Spinal cord (tissue), 10 donors: ENCODE data around the gene TPO. TPM values are rescaled to one million over a fixed set of nuclear protein-coding genes. Genes with fewer than 3 reads are reported as not detected.
"Not testable (repeated sequence)": the region's sequence is repeated elsewhere in the genome, so short reads cannot be mapped to it uniquely, and the experiment has no call there.

ENCODE experiments used
- DNase-seq, 6 donors: peaks; one replicate each; pipeline versions ENCODE4 v3.0.0 to v3.0.0-alpha.2; 2013 to 2015; ENCODE audit warnings: low spot score in 6 of 6, low read depth in 4 of 6
- H3K27ac ChIP-seq: one replicate; pipeline ENCODE4 v1.5.1; 2013; ENCODE audit warnings: low read depth, low read length, control low read depth
- H3K27me3 ChIP-seq: one replicate; pipeline ENCODE4 v1.6.1; 2013; ENCODE audit warnings: low read length; ENCODE audit not compliant: control insufficient read depth, insufficient read depth
- H3K36me3 ChIP-seq: one replicate; pipeline ENCODE4 v1.6.1; 2013; ENCODE audit warnings: low read length; ENCODE audit not compliant: control insufficient read depth, insufficient read depth
- H3K4me1 ChIP-seq: one replicate; pipeline ENCODE4 v1.6.1; 2013; ENCODE audit warnings: low read length; ENCODE audit not compliant: control insufficient read depth, insufficient read depth
- H3K4me3 ChIP-seq: one replicate; pipeline ENCODE4 v1.5.1; 2013; ENCODE audit warnings: low read depth, low read length, control low read depth
- H3K9me3 ChIP-seq: one replicate; pipeline ENCODE4 v1.6.1; 2013; ENCODE audit warnings: low read length; ENCODE audit not compliant: control insufficient read depth, insufficient read depth
- WGBS: methylation state at CpG from one replicate; pipeline ENCODE4 v1.1.5; 2013; ENCODE audit warnings: missing lambda C conversion rate; ENCODE audit not compliant: insufficient coverage; 5-methylcytosine and 5-hydroxymethylcytosine counted together
- polyA plus RNA-seq, 2 donors: library from polyadenylated mRNA; unstranded; fragments of 120-200 nt; gene quantifications; one replicate each; pipeline ENCODE4 v1.2.1, GENCODE V29; 2013; ENCODE audit not compliant: insufficient read length in 2 of 2
- total RNA-seq, 2 donors: library from RNA; depleted of rRNA in 1 of 2; stranded (reverse); fragments of 120-200 nt in 1 of 2; fragments of >200 nt in 1 of 2; gene quantifications; one replicate each; pipeline versions ENCODE4 v1.2.3 to v1.2.4, GENCODE V29; 2013 to 2014
- donor health status: healthy.

TPO gene
- total and polyA plus RNA-seq, 4 donors = 0.06 to 0.80 (median 0.29) TPM

DNA sequence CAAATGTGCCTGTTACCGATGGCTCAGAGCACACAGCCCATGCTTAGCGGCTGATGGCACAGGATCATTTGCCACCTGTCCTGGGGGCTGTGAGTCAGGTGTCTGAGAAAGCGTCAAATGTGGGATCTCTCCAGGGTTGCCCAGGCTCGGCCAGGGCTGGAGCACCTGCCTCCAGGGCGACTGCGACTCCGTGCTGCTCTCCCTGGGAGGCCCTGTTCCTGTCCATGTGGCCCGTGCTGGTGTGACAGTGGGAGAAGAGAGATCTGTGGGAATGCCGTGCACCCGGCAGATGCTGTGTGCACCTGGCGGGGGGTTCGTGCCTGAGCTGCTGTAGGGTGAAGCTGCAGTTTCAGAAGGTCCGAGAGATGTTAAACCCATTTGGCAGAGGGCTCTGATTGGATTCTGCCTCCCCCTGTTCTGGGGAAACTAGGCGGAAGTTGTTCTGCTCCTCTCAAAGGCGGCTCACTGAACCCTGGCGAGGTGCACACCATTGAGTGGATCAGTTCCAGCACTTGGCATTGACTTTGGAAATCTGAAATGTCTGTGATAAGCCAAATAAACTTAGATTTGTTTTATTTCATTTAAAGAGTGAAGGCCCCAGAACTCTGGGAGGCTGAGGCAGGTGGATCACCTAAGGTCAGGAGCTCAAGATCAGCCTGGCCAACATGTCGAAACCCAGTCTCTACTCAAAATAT, 34.7 kb upstream of the TPO start:
- 89% methylated on average over 16 of the region's 17 CpGs for WGBS
- no peak for DNase-seq
- Histone ChIP-seq H3K27me3 (no peaks in the 10 kb centered on the region), H3K27ac (no peak overlapping the region), H3K9me3 (no peaks in the 10 kb centered on the region), H3K4me3 (no peak overlapping the region), H3K4me1 (no peaks in the 10 kb centered on the region), H3K36me3 (no peaks in the 10 kb centered on the region)

DNA sequence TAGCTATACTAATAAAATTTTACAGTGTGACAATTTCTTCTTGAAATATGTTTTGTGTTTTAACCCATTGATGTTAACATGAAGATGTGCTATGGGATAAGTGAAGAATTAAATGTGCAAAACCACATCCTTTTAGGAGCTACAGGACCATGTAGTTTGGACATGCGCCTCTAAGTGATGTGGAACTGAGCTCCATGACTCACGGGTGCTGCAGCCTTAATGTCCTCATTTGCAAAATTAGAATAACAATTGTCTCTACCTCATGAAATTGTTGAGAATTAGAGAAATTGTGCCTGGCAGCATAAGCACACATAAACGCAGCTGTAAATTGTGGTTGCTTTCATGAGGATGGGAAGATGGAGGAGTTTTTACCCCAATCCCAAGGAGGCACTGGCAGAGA, 31.6 kb upstream of the TPO start:
- H3K9me3 ChIP-seq = no peaks in the 10 kb centered on the region
- H3K27ac ChIP-seq = no peak overlapping the region
- H3K4me1 ChIP-seq = no peaks in the 10 kb centered on the region
- no peaks in the 10 kb centered on the region for H3K27me3 ChIP-seq
- no peak overlapping the region for H3K4me3 ChIP-seq
- no peak for DNase-seq
- WGBS = no CpG with 5 or more reads among the region's 3 CpGs
- H3K36me3 ChIP-seq = no peaks in the 10 kb centered on the region

DNA sequence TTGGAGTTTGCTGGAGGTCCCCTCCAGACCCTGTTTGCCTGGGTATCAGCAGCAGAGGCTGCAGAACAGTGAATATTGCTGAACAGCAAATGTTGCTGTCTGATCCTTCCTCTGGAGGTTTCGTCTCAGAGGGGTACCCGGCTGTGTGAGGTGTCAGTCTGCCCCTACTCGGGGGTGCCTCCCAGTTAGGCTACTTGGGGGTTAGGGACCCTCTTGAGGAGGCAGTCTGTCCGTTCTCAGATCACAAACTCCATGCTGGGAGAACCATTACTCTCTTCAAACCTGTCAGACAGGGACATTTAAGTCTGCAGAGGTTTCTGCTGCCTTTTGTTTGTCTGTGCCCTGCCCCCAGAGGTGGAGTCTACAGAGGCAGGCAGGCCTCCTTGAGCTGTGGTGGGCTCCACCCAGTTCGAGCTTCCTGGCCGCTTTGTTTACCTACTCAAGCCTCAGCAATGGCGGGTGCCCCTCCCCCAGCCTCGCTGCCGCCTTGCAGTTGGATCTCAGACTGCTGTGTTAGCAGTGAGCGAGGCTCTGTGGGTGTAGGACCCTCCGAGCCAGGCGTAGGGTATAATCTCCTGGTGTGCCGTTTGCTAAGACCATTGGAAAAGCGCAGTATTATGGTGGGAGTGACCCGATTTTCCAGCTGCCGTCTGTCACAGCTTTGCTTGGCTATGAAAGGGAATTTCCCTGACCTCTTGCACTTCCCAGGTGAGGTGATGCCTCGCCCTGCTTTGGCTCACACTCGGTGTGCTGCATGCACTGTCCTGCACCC, 25.1 kb upstream of the TPO start:
- H3K36me3 ChIP-seq, H3K9me3 ChIP-seq, H3K27me3 ChIP-seq, H3K4me3 ChIP-seq, H3K4me1 ChIP-seq, H3K27ac ChIP-seq, DNase-seq: not testable (repeated sequence)
- 81% methylated on average over 16 of the region's 18 CpGs for WGBS

DNA sequence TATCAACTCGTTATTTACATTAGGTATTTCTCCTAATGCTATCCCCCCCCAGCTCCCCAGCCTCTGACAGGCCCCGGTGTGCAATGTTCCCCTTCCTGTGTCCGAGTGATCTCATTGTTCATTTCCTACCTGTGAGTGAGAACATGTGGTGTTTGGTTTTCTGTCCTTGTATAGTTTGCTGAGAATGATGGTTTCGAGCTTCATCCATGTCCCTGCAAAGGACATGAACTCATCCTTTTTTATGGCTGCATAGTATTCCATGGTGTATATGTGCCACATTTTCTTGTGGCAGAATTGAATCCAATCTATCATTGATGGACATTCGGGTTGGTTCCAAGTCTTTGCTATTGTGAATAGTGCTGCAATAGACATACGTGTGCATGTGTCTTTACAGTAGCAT, 23.1 kb upstream of the TPO start:
- not testable (repeated sequence) for H3K9me3 ChIP-seq, H3K27me3 ChIP-seq, H3K4me1 ChIP-seq, DNase-seq, H3K36me3 ChIP-seq, H3K27ac ChIP-seq, H3K4me3 ChIP-seq
- WGBS = 100% methylated on average over 3 of the region's 6 CpGs

DNA sequence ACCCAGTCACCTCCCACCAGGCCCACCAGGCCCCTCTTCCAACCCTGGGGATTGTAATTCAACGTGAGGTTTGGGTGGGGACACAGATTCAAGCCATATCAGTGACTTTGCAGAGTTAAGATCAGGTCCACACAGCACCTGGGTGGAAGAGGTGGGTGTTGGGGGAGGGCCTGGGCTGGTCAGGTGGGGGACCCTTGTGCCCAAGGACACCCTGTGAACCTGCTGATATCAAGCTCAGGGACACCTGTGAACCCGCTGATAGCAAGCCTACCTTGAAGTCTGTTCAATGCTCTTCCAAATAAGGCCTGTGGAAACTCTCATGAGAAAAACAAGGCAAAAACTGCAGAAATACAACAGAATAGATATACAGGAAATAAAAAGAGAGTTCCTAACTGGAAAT, 19.9 kb upstream of the TPO start:
- H3K27me3 ChIP-seq = no peaks in the 10 kb centered on the region
- no peak overlapping the region for H3K4me3 ChIP-seq
- no peaks in the 10 kb centered on the region for H3K4me1 ChIP-seq
- no CpG with 5 or more reads among the region's 2 CpGs for WGBS
- no peaks in the 10 kb centered on the region for H3K9me3 ChIP-seq
- no peak overlapping the region for H3K27ac ChIP-seq
- DNase-seq = no peak
- no peaks in the 10 kb centered on the region for H3K36me3 ChIP-seq

DNA sequence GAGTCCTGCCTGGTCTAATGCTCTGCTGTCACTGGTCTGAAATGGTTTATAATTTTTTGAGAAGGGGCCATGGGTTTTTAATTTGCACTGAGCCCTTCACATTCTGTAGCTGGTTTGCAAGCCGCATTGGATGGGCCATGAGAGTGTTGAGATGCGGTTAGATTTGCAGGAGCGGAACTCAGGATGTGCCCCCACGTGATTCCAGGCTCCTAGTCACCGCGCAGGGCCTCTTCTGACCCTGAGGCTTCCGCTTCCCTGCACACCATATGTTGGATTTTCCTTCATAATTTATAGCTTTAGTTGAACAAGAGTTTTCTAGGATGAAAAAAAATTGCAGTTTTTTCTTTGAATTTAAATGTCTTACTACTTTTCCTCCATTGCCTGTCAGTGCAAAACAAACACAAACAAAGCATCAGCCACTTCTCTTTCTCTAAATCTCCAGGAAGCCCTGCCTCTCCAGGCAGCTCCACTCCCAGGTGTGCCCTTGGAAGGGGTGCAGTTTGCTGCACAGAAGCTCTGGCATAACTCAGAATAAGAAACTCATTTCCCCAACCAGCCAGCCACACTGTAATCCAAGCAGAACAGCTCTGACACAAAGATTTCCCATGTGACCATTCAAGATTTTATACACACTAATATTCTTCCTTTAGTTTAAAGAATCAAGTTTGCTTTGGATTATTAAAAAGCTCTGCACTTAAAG, 18.4 kb upstream of the TPO start:
- Histone ChIP-seq H3K27ac (no peak overlapping the region), H3K4me1 (no peaks in the 10 kb centered on the region), H3K36me3 (no peaks in the 10 kb centered on the region), H3K27me3 (no peaks in the 10 kb centered on the region), H3K4me3 (no peak overlapping the region), H3K9me3 (no peaks in the 10 kb centered on the region)
- DNase-seq = no peak
- 94% methylated on average over 2 of the region's 7 CpGs for WGBS

DNA sequence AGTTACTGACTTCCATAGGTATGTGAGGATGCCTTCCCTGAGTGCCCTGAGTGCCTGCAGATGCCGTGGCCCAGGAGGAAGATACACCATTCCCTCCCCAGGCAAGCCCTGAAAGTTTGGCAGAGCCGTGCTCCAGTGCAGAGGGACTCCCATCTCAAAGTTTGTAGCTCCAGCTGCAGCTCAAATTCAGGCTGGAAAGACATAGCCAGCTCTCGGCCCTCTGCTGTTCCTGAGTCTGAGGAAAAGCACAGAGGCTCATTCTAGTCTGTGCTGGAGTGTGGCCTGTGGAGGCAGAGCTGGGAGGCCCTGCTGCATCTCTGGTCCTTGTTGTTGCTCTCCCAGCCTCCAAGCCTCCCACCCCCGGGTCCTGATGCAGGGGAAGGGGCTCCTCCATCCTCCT, 15.9 kb upstream of the TPO start:
- Histone ChIP-seq H3K27me3 (no peaks in the 10 kb centered on the region), H3K27ac (no peak overlapping the region), H3K36me3 (no peaks in the 10 kb centered on the region), H3K9me3 (no peaks in the 10 kb centered on the region), H3K4me1 (no peaks in the 10 kb centered on the region), H3K4me3 (no peak overlapping the region)
- DNase-seq = no peak
- WGBS = 76% methylated on average over 4 of the region's 4 CpGs

DNA sequence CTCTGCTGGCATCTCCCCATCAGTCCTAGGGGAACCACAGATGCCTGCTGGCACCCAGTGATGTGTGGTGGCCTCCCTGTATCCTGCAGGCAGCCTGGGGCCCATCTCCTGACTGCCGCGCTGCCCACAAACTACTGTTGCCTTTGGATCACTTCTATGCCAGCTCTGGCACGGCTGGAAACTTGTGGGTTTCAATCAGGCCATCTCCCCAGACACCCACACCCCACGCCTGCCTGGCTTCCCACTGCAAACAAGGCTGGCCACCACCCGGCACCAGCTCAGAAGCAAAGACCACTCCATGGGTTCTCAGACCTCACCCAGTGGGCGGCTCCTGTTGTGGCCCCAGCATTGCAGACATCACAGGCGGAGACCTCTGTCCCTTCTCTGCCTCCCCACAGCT, 15.1 kb upstream of the TPO start:
- Histone ChIP-seq H3K36me3 (no peaks in the 10 kb centered on the region), H3K4me1 (no peaks in the 10 kb centered on the region), H3K27ac (no peak overlapping the region), H3K27me3 (no peaks in the 10 kb centered on the region), H3K4me3 (no peak overlapping the region), H3K9me3 (no peaks in the 10 kb centered on the region)
- no peak for DNase-seq
- WGBS = 92% methylated on average over 7 of the region's 7 CpGs

DNA sequence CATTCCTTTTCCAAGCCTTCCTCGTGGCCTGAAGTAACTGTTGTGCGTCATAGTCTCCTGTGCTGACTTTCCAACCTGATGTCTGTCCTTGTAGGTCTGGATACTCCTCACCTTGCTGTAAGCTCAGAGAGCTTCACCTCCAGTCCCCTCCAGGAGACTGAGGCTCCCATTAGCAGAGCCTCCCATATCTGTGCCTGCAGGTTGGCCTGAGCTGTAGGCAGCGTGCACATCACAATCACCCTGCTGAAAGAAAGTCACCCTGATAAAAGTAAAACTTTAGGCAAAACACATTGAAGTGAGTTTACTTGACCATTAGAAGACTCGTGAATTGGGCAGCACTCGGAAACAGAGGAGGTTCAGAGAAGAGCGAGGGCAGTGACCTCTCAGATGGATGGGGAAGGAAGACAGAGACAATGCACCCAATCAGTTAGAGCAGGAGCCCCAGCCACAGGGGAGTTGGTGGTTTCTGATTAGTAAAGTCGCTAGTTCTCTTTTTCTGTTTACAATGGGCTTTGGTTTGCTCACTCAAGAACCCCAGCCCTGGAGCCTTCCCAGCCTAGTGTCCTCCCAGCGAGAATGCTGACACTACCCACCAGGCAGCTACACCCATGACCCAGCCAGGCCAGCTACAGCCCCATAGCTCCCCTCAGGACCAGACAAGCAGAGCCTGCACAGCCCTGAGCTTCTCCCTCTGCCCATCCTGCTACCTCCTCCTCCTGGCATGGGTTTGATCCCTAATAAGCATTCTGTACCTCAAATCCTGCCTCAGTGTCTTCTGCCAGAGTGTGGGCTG, 12.1 kb upstream of the TPO start:
- 84% methylated on average over 8 of the region's 8 CpGs for WGBS
- H3K27me3 ChIP-seq = no peaks in the 10 kb centered on the region
- no peaks in the 10 kb centered on the region for H3K4me1 ChIP-seq
- no peaks in the 10 kb centered on the region for H3K9me3 ChIP-seq
- no peak overlapping the region for H3K4me3 ChIP-seq
- no peak for DNase-seq
- H3K27ac ChIP-seq = no peak overlapping the region
- no peaks in the 10 kb centered on the region for H3K36me3 ChIP-seq
